ENCODE measurements around the gene EFNA5.

Gene EFNA5

DNA sequence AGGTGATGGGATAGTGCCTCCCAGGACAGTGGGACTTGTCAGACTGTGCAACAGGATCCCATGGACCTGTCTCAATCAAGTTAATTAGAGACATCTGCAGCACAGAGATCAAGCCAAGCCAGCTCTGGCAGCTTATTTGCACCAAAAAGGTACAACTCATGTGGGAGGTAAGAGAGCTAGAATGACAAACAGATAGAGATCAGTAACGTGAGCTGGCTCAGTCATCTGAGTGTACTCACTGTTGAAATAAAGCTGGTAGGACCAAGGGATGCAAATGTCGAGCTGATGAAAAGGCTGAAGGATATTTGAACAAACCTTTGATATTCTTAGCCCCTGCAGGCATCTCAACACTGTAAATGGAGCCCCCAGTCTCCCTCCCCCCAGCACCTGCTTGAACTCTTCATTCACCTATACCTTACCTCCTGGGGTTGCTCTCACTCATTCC lies 198.1 kb downstream of the EFNA5 start:
- no peaks in the 10 kb centered on the region for H3K9me3 ChIP-seq (ENCODE audit: severe bottlenecking)
- no peaks in the 10 kb centered on the region for H3K36me3 ChIP-seq
- no peak for DNase-seq
- no peak for TF ChIP-seq CTCF (IDR thresholded peaks at IDR 0.05; ENCODE audit: low read depth, low read length)
- no peak overlapping the region for H3K4me3 ChIP-seq (ENCODE audit: low read depth, low read length)
- no peak overlapping the region for H3K27ac ChIP-seq
- no peaks in the 10 kb centered on the region for H3K27me3 ChIP-seq (ENCODE audit: insufficient read depth, low read depth, severe bottlenecking)

GRCh38 chr5:107470295-107470582 lies 200.5 kb downstream of the EFNA5 start:
- H3K27me3 ChIP-seq (ENCODE audit: insufficient read depth, low read depth, severe bottlenecking), result no peaks in the 10 kb centered on the region
- no peak for DNase-seq
- no peak for TF ChIP-seq CTCF (IDR thresholded peaks at IDR 0.05; ENCODE audit: low read depth, low read length)
- H3K9me3 ChIP-seq (ENCODE audit: severe bottlenecking), result peaks cover 3% of the 10 kb centered on the region
- no peak overlapping the region for H3K4me3 ChIP-seq (ENCODE audit: low read depth, low read length)
- no peaks in the 10 kb centered on the region for H3K36me3 ChIP-seq
- no peak overlapping the region for H3K27ac ChIP-seq

GRCh38 chr5:107469485-107470294 lies 201.0 kb downstream of the EFNA5 start:
- no peak for TF ChIP-seq CTCF (IDR thresholded peaks at IDR 0.05; ENCODE audit: low read depth, low read length)
- H3K9me3 ChIP-seq (ENCODE audit: severe bottlenecking), result peaks cover 3% of the 10 kb centered on the region
- H3K27ac ChIP-seq, result no peak overlapping the region
- DNase-seq, result no peak
- no peaks in the 10 kb centered on the region for H3K36me3 ChIP-seq
- no peak overlapping the region for H3K4me3 ChIP-seq (ENCODE audit: low read depth, low read length)
- no peaks in the 10 kb centered on the region for H3K27me3 ChIP-seq (ENCODE audit: insufficient read depth, low read depth, severe bottlenecking)

DNA sequence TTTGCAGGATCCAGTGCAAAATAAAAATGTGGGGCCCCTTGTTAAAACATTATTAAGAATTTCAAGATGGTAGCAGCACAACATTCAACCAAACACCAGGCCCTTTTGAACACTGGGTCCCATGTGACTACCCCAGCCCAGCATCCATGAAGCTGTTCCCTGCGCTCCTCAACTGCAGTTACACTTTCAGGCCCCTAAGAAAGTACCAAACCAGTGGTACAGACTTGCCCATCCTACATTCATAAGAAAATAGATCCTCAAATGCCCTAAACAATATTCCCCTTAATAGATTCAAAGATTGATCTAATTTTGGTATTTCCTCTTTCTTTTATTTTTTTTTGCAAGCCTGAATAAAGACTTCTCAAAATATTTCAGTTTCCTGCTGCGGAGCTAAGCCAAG lies 201.7 kb downstream of the EFNA5 start:
- TF ChIP-seq CTCF (IDR thresholded peaks at IDR 0.05; ENCODE audit: low read depth, low read length), result no peak
- Histone ChIP-seq H3K27ac (no peak overlapping the region), H3K27me3 (ENCODE audit: insufficient read depth, low read depth, severe bottlenecking) (no peaks in the 10 kb centered on the region), H3K9me3 (ENCODE audit: severe bottlenecking) (peaks cover 3% of the 10 kb centered on the region), H3K4me3 (ENCODE audit: low read depth, low read length) (no peak overlapping the region), H3K36me3 (no peaks in the 10 kb centered on the region)
- DNase-seq, result no peak

DNA sequence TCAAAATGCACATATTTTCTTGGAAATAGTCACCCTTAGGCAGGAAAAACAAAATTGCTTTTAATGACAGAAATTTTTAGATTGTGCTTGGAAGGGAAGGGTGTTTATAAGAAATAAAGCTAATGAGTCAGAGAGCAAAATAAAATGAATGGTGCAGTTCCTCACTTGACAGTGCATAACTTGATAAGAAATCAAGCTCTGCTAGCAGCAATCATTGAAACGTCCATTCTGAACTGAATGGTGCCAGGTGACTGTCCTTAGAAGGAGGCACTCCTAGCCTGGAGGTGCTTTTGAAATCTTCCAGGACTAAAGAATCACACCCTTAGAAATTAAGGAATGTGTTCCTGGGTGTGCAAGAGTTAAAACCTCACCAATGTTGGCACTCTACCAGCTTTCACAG lies 202.5 kb downstream of the EFNA5 start:
- no peak for DNase-seq
- TF ChIP-seq CTCF (IDR thresholded peaks at IDR 0.05; ENCODE audit: low read depth, low read length), result no peak
- H3K9me3 ChIP-seq (ENCODE audit: severe bottlenecking), result peaks cover 3% of the 10 kb centered on the region
- H3K36me3 ChIP-seq, result no peaks in the 10 kb centered on the region
- H3K27ac ChIP-seq, result no peak overlapping the region
- H3K27me3 ChIP-seq (ENCODE audit: insufficient read depth, low read depth, severe bottlenecking), result no peaks in the 10 kb centered on the region
- no peak overlapping the region for H3K4me3 ChIP-seq (ENCODE audit: low read depth, low read length)

Data from WERI-Rb-1 (cell line).